ENCODE data around the gene MACC1. TPM values are rescaled to one million over a fixed set of nuclear protein-coding genes. Genes with fewer than 3 reads are reported as not detected.

Gene MACC1
- total RNA-seq, 1 donor from 2014 or later, result not detected

GRCh38 chr7:20095436-20095835, 121.7 kb downstream of the MACC1 start:
- H3K27me3 ChIP-seq (ENCODE audit: control insufficient read depth in 3 of 3, insufficient read depth in 3 of 3, low read length in 3 of 3), result no peaks in the 10 kb centered on the region
- no peaks in the 10 kb centered on the region for H3K4me1 ChIP-seq (ENCODE audit: control insufficient read depth in 3 of 3, insufficient read depth in 3 of 3, low read length in 3 of 3)
- H3K4me3 ChIP-seq (ENCODE audit: low read length in 3 of 3), result no peak overlapping the region
- no peaks in the 10 kb centered on the region for H3K36me3 ChIP-seq (ENCODE audit: control insufficient read depth in 3 of 3, insufficient read depth in 3 of 3, low read length in 3 of 3)
- peaks cover 0 to 5% (median 0%) of the 10 kb centered on the region in 3 donors for H3K9me3 ChIP-seq (ENCODE audit: control insufficient read depth in 3 of 3, low read length in 3 of 3)
- H3K27ac ChIP-seq (ENCODE audit: low read depth, low read length), result no peak overlapping the region
- H3K9ac ChIP-seq (ENCODE audit: low read depth in 1 of 3, low read length in 3 of 3), result no peak overlapping the region

- no peak overlapping the region for H3K27ac ChIP-seq (ENCODE audit: low read depth, low read length)
These were observed 127.8 kb downstream of the MACC1 start for GRCh38 chr7:20089431-20089830.

GRCh38 chr7:20085086-20085485, 132.1 kb downstream of the MACC1 start:
- Histone ChIP-seq H3K4me1 (ENCODE audit: control insufficient read depth in 3 of 3, insufficient read depth in 3 of 3, low read length in 3 of 3) (no peaks in the 10 kb centered on the region), H3K4me3 (ENCODE audit: low read length in 3 of 3) (no peak overlapping the region), H3K9me3 (ENCODE audit: control insufficient read depth in 3 of 3, low read length in 3 of 3) (no peaks in the 10 kb centered on the region), H3K27me3 (ENCODE audit: control insufficient read depth in 3 of 3, insufficient read depth in 3 of 3, low read length in 3 of 3) (no peaks in the 10 kb centered on the region), H3K27ac (ENCODE audit: low read depth, low read length) (no peak overlapping the region), H3K9ac (ENCODE audit: low read depth in 1 of 3, low read length in 3 of 3) (no peak overlapping the region), H3K36me3 (ENCODE audit: control insufficient read depth in 3 of 3, insufficient read depth in 3 of 3, low read length in 3 of 3) (no peaks in the 10 kb centered on the region)

More at GRCh38 chr7:20089431-20089830, 127.8 kb downstream of the MACC1 start:
- Histone ChIP-seq H3K4me1 (ENCODE audit: control insufficient read depth in 3 of 3, insufficient read depth in 3 of 3, low read length in 3 of 3) (no peaks in the 10 kb centered on the region), H3K9ac (ENCODE audit: low read depth in 1 of 3, low read length in 3 of 3) (no peak overlapping the region), H3K36me3 (ENCODE audit: control insufficient read depth in 3 of 3, insufficient read depth in 3 of 3, low read length in 3 of 3) (no peaks in the 10 kb centered on the region), H3K9me3 (ENCODE audit: control insufficient read depth in 3 of 3, low read length in 3 of 3) (no peaks in the 10 kb centered on the region), H3K27me3 (ENCODE audit: control insufficient read depth in 3 of 3, insufficient read depth in 3 of 3, low read length in 3 of 3) (no peaks in the 10 kb centered on the region), H3K4me3 (ENCODE audit: low read length in 3 of 3) (no peak overlapping the region)

Other genes starting within 250 kb of the MACC1 start
- gene ITGB8, start 113.5 kb upstream of the MACC1 start, total RNA-seq, result 12.5 TPM